Neuron (in vitro differentiated cells): ENCODE data around the gene ARNT2.

Experiments
- H2AFZ ChIP-seq: one replicate; pipeline ENCODE4 v1.6.1; 2013; ENCODE audit warnings: low read depth, mild to moderate bottlenecking, inconsistent platforms, low read length, moderate library complexity
- H3K27me3 ChIP-seq: one replicate; pipeline ENCODE4 v1.6.1; 2013; ENCODE audit warnings: low read length; ENCODE audit not compliant: insufficient read depth
- H3K36me3 ChIP-seq: one replicate; pipeline ENCODE4 v1.6.1; 2013; ENCODE audit warnings: low read length; ENCODE audit not compliant: insufficient read depth
- H3K4me1 ChIP-seq: one replicate; pipeline ENCODE4 v1.6.1; 2013; ENCODE audit warnings: low read length; ENCODE audit not compliant: insufficient read depth
- H3K4me3 ChIP-seq: 2 replicates; pipeline ENCODE4 v1.5.1; 2013; ENCODE audit warnings: mild to moderate bottlenecking, low read length, moderate library complexity
- H3K9me3 ChIP-seq: one replicate; pipeline ENCODE4 v1.6.1; 2013; ENCODE audit warnings: low read length

ARNT2 gene

GRCh38 chr15:80416702-80417101 lies 12.5 kb downstream of the ARNT2 start:
- no peak overlapping the region for H2AFZ ChIP-seq
- no peaks in the 10 kb centered on the region for H3K27me3 ChIP-seq
- no peak overlapping the region for H3K4me3 ChIP-seq
- H3K36me3 ChIP-seq, result no peaks in the 10 kb centered on the region
- peaks cover 22% of the 10 kb centered on the region for H3K4me1 ChIP-seq
- H3K9me3 ChIP-seq, result no peaks in the 10 kb centered on the region

GRCh38 chr15:80418892-80419537 lies 14.8 kb downstream of the ARNT2 start:
- Histone ChIP-seq H2AFZ (no peak overlapping the region), H3K36me3 (no peaks in the 10 kb centered on the region), H3K9me3 (peaks cover 3% of the 10 kb centered on the region), H3K4me1 (peaks cover 15% of the 10 kb centered on the region), H3K4me3 (no peak overlapping the region), H3K27me3 (no peaks in the 10 kb centered on the region)

GRCh38 chr15:80419546-80419945 lies 15.4 kb downstream of the ARNT2 start:
- no peaks in the 10 kb centered on the region for H3K27me3 ChIP-seq
- peaks cover 5% of the 10 kb centered on the region for H3K9me3 ChIP-seq
- H2AFZ ChIP-seq, result no peak overlapping the region
- no peak overlapping the region for H3K4me3 ChIP-seq
- peaks cover 10% of the 10 kb centered on the region for H3K4me1 ChIP-seq
- no peaks in the 10 kb centered on the region for H3K36me3 ChIP-seq

GRCh38 chr15:80420658-80421057 lies 16.5 kb downstream of the ARNT2 start:
- H3K36me3 ChIP-seq, result no peaks in the 10 kb centered on the region
- no peaks in the 10 kb centered on the region for H3K4me1 ChIP-seq
- no peaks in the 10 kb centered on the region for H3K27me3 ChIP-seq
- H3K9me3 ChIP-seq, result peaks cover 5% of the 10 kb centered on the region
- H3K4me3 ChIP-seq, result no peak overlapping the region
- H2AFZ ChIP-seq, result no peak overlapping the region

- Histone ChIP-seq H3K4me1 (no peaks in the 10 kb centered on the region), H3K9me3 (peaks cover 9% of the 10 kb centered on the region), H3K36me3 (no peaks in the 10 kb centered on the region), H2AFZ (no peak overlapping the region), H3K4me3 (no peak overlapping the region), H3K27me3 (no peaks in the 10 kb centered on the region)
Observed at GRCh38 chr15:80423215-80423614, 19.0 kb downstream of the ARNT2 start.

GRCh38 chr15:80424381-80424780 lies 20.2 kb downstream of the ARNT2 start:
- H3K27me3 ChIP-seq, result no peaks in the 10 kb centered on the region
- H2AFZ ChIP-seq, result no peak overlapping the region
- H3K36me3 ChIP-seq, result no peaks in the 10 kb centered on the region
- H3K4me3 ChIP-seq, result no peak overlapping the region
- H3K4me1 ChIP-seq, result no peaks in the 10 kb centered on the region
- H3K9me3 ChIP-seq, result peaks cover 9% of the 10 kb centered on the region

- Histone ChIP-seq H3K4me1 (no peaks in the 10 kb centered on the region), H3K9me3 (peaks cover 15% of the 10 kb centered on the region), H3K27me3 (no peaks in the 10 kb centered on the region), H3K36me3 (no peaks in the 10 kb centered on the region), H3K4me3 (no peak overlapping the region), H2AFZ (no peak overlapping the region)
Observed at GRCh38 chr15:80426316-80426715, 22.1 kb downstream of the ARNT2 start.

- no peak overlapping the region for H2AFZ ChIP-seq
- H3K9me3 ChIP-seq, result peaks cover 10% of the 10 kb centered on the region
- no peak overlapping the region for H3K4me3 ChIP-seq
- no peaks in the 10 kb centered on the region for H3K36me3 ChIP-seq
- no peaks in the 10 kb centered on the region for H3K27me3 ChIP-seq
- peaks cover 5% of the 10 kb centered on the region for H3K4me1 ChIP-seq
Observed at GRCh38 chr15:80429964-80430363, 25.8 kb downstream of the ARNT2 start.

- Histone ChIP-seq H3K4me1 (peaks cover 13% of the 10 kb centered on the region), H3K27me3 (no peaks in the 10 kb centered on the region), H2AFZ (no peak overlapping the region), H3K4me3 (no peak overlapping the region), H3K36me3 (peaks cover 8% of the 10 kb centered on the region), H3K9me3 (peaks cover 7% of the 10 kb centered on the region)
Observed at GRCh38 chr15:80431635-80432344, 27.6 kb downstream of the ARNT2 start.

- Histone ChIP-seq H2AFZ (no peak overlapping the region), H3K4me3 (no peak overlapping the region), H3K4me1 (peaks cover 13% of the 10 kb centered on the region), H3K9me3 (peaks cover 7% of the 10 kb centered on the region), H3K36me3 (peaks cover 8% of the 10 kb centered on the region), H3K27me3 (no peaks in the 10 kb centered on the region)
Observed at GRCh38 chr15:80432345-80432702, 28.1 kb downstream of the ARNT2 start.

GRCh38 chr15:80433836-80434235 lies 29.7 kb downstream of the ARNT2 start:
- peaks cover 5% of the 10 kb centered on the region for H3K9me3 ChIP-seq
- peaks cover 13% of the 10 kb centered on the region for H3K4me1 ChIP-seq
- peaks cover 8% of the 10 kb centered on the region for H3K36me3 ChIP-seq
- H3K4me3 ChIP-seq, result no peak overlapping the region
- H3K27me3 ChIP-seq, result no peaks in the 10 kb centered on the region
- H2AFZ ChIP-seq, result no peak overlapping the region

GRCh38 chr15:80434926-80435720 lies 30.9 kb downstream of the ARNT2 start:
- peaks cover 8% of the 10 kb centered on the region for H3K36me3 ChIP-seq
- peaks cover 5% of the 10 kb centered on the region for H3K9me3 ChIP-seq
- H3K27me3 ChIP-seq, result no peaks in the 10 kb centered on the region
- no peak overlapping the region for H3K4me3 ChIP-seq
- H3K4me1 ChIP-seq, result peaks cover 13% of the 10 kb centered on the region
- H2AFZ ChIP-seq, result no peak overlapping the region
